ENCODE data around the gene CELSR1.

The CELSR1 gene

DNA sequence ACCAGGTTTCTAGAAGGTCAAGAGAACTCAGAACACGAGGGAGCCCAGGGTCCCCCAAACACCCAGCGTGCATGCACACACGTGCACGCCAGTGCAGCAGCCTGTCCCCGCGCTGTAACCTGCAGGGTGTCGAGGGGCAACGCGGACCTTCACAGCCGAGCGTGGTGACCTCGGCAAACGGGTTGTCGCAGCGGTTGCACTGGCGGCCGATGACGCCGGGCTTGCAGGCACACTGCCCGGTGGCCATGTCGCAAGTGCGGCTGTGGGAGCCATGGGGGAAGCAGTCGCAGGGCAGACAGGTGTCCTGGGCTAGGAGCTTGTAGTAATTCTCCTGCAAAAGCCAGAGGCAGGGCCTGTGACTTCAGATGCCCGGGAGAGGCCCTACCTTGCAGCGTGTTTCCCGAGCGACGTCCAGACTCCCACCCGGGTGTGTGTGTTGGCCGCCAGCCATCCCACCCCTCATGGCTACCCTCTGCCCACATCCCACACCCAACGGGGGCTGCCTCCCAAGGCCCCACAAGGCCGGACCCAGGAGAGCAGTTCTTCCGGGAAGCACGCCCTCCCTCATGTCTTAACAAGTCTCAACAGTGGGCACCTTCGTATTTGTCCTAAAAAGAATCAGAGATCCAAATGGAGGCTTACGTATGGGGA lies 145.8 kb downstream of the CELSR1 start:
- no peak for DNase-seq (ENCODE audit: extremely low spot score)
- ChIA-PET CTCF (interaction anchor here (1.1 to 1.4 kb wide), 2 partner anchors 24 to 150 kb away, joined by 3 to 6 read pairs; no protein-coding TSS in a partner anchor), POLR2A (interaction anchor here (0.7 kb wide), 1 partner anchor 15 kb away, joined by 3 read pairs; no protein-coding TSS in a partner anchor)
- TF ChIP-seq, protein P1, sequence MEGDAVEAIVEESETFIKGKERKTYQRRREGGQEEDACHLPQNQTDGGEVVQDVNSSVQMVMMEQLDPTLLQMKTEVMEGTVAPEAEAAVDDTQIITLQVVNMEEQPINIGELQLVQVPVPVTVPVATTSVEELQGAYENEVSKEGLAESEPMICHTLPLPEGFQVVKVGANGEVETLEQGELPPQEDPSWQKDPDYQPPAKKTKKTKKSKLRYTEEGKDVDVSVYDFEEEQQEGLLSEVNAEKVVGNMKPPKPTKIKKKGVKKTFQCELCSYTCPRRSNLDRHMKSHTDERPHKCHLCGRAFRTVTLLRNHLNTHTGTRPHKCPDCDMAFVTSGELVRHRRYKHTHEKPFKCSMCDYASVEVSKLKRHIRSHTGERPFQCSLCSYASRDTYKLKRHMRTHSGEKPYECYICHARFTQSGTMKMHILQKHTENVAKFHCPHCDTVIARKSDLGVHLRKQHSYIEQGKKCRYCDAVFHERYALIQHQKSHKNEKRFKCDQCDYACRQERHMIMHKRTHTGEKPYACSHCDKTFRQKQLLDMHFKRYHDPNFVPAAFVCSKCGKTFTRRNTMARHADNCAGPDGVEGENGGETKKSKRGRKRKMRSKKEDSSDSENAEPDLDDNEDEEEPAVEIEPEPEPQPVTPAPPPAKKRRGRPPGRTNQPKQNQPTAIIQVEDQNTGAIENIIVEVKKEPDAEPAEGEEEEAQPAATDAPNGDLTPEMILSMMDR (IDR thresholded peaks at IDR 0.05; ENCODE audit: control extremely low read depth, extremely low read depth, low read depth, missing control alignments), result no peak

DNA sequence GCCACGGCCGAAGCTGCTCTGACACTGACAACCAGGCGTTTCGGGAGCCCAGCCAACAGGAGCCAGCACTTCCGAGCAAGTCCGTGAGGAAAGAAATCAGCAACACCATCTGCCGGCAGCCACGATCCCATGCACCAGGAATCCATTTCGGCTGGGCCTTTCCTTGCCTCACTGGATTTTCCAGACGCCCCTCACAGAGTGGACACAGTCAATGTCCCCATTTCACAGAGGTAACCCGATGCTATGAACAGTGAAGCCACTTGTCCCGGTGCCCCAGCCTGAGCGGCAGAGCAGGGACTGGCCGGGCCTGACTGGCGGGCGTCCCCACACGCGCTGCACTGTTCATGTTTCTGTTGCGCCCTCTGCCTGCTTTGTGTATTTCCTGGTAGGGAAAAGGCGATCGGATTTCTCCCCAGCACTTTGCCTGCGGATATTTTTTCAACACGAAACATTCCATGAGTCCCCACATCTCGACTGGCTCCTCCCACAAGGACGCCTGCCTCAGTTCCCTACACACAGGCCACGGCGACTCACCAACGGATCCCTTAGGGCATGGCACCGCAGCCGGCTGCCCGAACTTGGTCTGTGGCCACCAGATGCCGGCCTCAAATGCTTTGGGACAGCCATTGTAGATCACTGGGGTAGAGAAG lies 146.6 kb downstream of the CELSR1 start:
- POLR2A ChIA-PET, result no interaction called here
- TF ChIP-seq, protein P1 (IDR thresholded peaks at IDR 0.05; ENCODE audit: control extremely low read depth, extremely low read depth, low read depth, missing control alignments), result no peak
- DNase-seq (ENCODE audit: extremely low spot score), result no peak
- CTCF ChIA-PET, result no interaction called here

DNA sequence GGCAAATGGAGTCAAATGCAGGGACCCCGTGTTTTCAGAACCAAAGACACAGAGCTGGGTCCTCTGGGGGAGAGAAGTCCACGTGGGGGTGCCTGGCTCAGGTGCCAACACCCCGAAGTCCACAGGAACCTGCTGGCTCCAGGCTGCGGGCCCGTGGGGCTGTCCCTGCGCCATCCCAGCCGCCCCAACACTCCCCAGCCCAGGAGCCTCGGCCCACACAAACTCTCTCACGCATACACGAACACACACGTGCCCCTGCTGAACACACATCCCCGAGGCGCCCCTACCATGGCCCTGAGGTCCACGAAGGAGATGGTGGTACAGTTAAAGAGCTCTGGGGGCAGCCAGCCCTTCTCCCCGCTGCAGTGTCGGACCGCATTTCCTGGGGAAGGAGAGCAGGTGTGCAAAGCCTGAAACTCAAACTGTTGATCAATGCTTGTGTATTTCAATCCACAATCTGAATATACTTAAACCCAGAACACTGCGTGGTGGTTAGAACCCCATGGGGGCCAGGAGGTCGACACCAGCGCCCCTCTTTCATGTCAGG lies 147.2 kb downstream of the CELSR1 start:
- POLR2A ChIA-PET, result no interaction called here
- TF ChIP-seq, protein P1 (IDR thresholded peaks at IDR 0.05; ENCODE audit: control extremely low read depth, extremely low read depth, low read depth, missing control alignments), result no peak
- CTCF ChIA-PET, result no interaction called here

DNA sequence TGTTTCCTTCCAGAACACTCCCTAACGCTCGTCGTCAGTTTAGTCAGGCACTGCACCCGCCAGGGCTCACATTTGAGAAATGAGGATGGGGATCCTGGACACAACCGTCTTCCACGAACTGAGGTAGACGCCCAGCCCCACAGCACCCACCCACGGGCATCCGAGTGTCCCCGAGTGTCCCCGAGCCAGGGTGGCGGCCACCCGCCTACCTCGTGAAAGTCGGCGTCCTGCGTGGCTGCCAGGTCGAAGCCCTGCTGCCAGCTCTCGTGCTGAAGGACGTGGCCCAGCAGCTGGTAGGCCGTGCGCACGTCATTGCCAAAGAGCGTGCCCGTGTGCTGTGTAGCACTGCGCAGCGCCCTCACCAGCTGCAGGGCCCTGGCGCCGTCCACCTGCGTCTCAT lies 148.3 kb downstream of the CELSR1 start:
- TF ChIP-seq, protein P1 (IDR thresholded peaks at IDR 0.05; ENCODE audit: control extremely low read depth, extremely low read depth, low read depth, missing control alignments), result no peak
- no peak for DNase-seq (ENCODE audit: extremely low spot score)
- ChIA-PET POLR2A (no interaction called here), CTCF (no interaction called here)

More for the DNA sequence above, 147.2 kb downstream of the CELSR1 start:
- no peak for DNase-seq (ENCODE audit: extremely low spot score)

DNA sequence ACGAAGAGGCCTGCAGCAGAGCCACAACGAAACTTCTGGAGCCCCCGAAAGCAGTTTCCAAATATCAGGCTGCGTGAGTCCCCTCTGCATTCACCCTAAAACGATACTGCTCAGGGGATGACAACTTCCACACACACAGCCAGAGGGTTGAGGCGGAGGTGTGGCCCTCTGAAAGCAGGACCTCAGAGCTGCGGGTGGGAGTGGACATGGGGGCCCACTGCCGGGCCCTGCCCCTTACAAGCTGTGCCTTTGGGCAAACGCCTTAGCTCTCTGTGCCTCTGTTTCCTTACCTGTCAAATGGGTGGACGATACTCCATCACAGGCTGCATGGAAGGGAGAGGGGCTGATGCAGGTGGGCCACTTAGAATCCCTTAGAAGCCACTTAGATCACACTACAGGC lies 148.8 kb downstream of the CELSR1 start:
- DNase-seq (ENCODE audit: extremely low spot score), result no peak
- TF ChIP-seq, protein P1 (IDR thresholded peaks at IDR 0.05; ENCODE audit: control extremely low read depth, extremely low read depth, low read depth, missing control alignments), result no peak
- CTCF ChIA-PET, result no interaction called here
- POLR2A ChIA-PET, result no interaction called here

DNA sequence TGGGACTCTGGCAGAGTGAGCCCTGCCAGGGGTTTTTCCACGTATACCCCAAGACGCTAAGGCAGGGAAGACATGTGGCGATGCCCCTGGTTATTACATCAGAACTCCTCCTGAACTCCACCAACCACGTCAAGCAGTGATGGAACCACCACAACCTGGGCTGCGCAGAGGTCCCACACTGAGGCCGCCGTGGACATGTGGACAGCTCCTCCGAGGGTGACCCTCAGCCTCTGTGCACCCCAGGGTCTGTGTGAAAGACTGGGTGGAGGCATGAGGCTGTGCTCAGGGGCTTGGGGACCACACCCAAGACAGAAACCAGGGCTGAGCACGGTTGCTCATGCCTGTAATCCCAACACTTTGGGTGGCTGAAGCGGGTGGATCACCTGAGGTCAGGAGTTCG lies 149.7 kb downstream of the CELSR1 start:
- CTCF ChIA-PET, result interaction anchor here (2.4 kb wide), 1 partner anchor 20 kb away, joined by 10 read pairs; no protein-coding TSS in a partner anchor
- no peak for DNase-seq (ENCODE audit: extremely low spot score)
- POLR2A ChIA-PET, result no interaction called here
- TF ChIP-seq, protein P1 (IDR thresholded peaks at IDR 0.05; ENCODE audit: control extremely low read depth, extremely low read depth, low read depth, missing control alignments), result no peak

Measured in GM10248 (cell line).